ENCODE results near the gene MYO1C.
"Not testable (repeated sequence)": the region's sequence is repeated elsewhere in the genome, so short reads cannot be mapped to it uniquely, and the experiment has no call there.

The MYO1C gene

GRCh38 chr17:1446201-1446600 is 46.3 kb downstream of the MYO1C start:
- TF ChIP-seq CTCF (IDR thresholded peaks at IDR 0.05; ENCODE audit: low read depth, low read length, missing control alignments): no peak
- in situ Hi-C loops (cut with HindIII; ENCODE audit: low sequenced_read_pairs): loop anchor here (5.0 kb wide), 1 partner anchor 61 kb away; no protein-coding TSS in a partner anchor
- DNase-seq (ENCODE audit: low read depth): no peak
- H3K4me3 ChIP-seq (ENCODE audit: low read depth, low read length): no peak overlapping the region

- H3K4me3 ChIP-seq (ENCODE audit: low read depth, low read length); DNase-seq (ENCODE audit: low read depth): not testable (repeated sequence)
- in situ Hi-C loops (cut with HindIII; ENCODE audit: low sequenced_read_pairs): loop anchor here (5.0 kb wide), 1 partner anchor 62 kb away; no protein-coding TSS in a partner anchor
Measured at GRCh38 chr17:1445695-1446094, 46.8 kb downstream of the MYO1C start.

- in situ Hi-C loops (cut with HindIII; ENCODE audit: low sequenced_read_pairs); H3K4me3 ChIP-seq (ENCODE audit: low read depth, low read length); DNase-seq (ENCODE audit: low read depth): not testable (repeated sequence)
Measured at GRCh38 chr17:1442721-1443120, 49.8 kb downstream of the MYO1C start.

GRCh38 chr17:1442187-1442586 is 50.3 kb downstream of the MYO1C start:
- no peak for TF ChIP-seq CTCF (IDR thresholded peaks at IDR 0.05; ENCODE audit: low read depth, low read length, missing control alignments)
- H3K4me3 ChIP-seq (ENCODE audit: low read depth, low read length): no peak overlapping the region
- in situ Hi-C loops (cut with HindIII; ENCODE audit: low sequenced_read_pairs): no loop called here
- DNase-seq (ENCODE audit: low read depth): no peak

GRCh38 chr17:1440921-1441320 is 51.6 kb downstream of the MYO1C start:
- in situ Hi-C loops (cut with HindIII; ENCODE audit: low sequenced_read_pairs): no loop called here
- no peak for DNase-seq (ENCODE audit: low read depth)
- H3K4me3 ChIP-seq (ENCODE audit: low read depth, low read length): no peak overlapping the region
- no peak for TF ChIP-seq CTCF (IDR thresholded peaks at IDR 0.05; ENCODE audit: low read depth, low read length, missing control alignments)

GRCh38 chr17:1438593-1439083 is 53.8 kb downstream of the MYO1C start:
- H3K4me3 ChIP-seq (ENCODE audit: low read depth, low read length): no peak overlapping the region
- no peak for DNase-seq (ENCODE audit: low read depth)
- in situ Hi-C loops (cut with HindIII; ENCODE audit: low sequenced_read_pairs): no loop called here
- no peak for TF ChIP-seq CTCF (IDR thresholded peaks at IDR 0.05; ENCODE audit: low read depth, low read length, missing control alignments)

GRCh38 chr17:1435326-1435725 is 57.2 kb downstream of the MYO1C start:
- no peak for DNase-seq (ENCODE audit: low read depth)
- no peak for TF ChIP-seq CTCF (IDR thresholded peaks at IDR 0.05; ENCODE audit: low read depth, low read length, missing control alignments)
- in situ Hi-C loops (cut with HindIII; ENCODE audit: low sequenced_read_pairs): no loop called here
- H3K4me3 ChIP-seq (ENCODE audit: low read depth, low read length): no peak overlapping the region

GRCh38 chr17:1434150-1434549 is 58.3 kb downstream of the MYO1C start:
- in situ Hi-C loops (cut with HindIII; ENCODE audit: low sequenced_read_pairs): no loop called here
- TF ChIP-seq CTCF (IDR thresholded peaks at IDR 0.05; ENCODE audit: low read depth, low read length, missing control alignments): no peak
- DNase-seq (ENCODE audit: low read depth): no peak
- no peak overlapping the region for H3K4me3 ChIP-seq (ENCODE audit: low read depth, low read length)

All from astrocyte of the cerebellum (primary cell).